Thoracic aorta (tissue), 2 donors: Measurements from ENCODE around the gene SPAG17. TPM values are rescaled to one million over a fixed set of nuclear protein-coding genes. Genes with fewer than 3 reads are reported as not detected.

Source experiments
- ATAC-seq: fragments of 150-250 bp; one replicate; pipeline ENCODE4 v1.8.0; 2017; ENCODE audit warnings: low read depth; ENCODE audit not compliant: insufficient number of reproducible peaks, low FRiP score
- DNase-seq: peaks from one replicate; pipeline ENCODE4 v3.0.0-alpha.2; 2020; ENCODE audit warnings: low spot score
- H3K27ac ChIP-seq, 2 donors: fragments of 200-600 bp; sonication (generic); 1 replicate in 1 of 2; 2 replicates in 1 of 2; pipeline ENCODE4 v1.5.1; 2016; ENCODE audit warnings: mild to moderate bottlenecking in 2 of 2, moderate library complexity in 2 of 2
- H3K27me3 ChIP-seq: fragments of 200-600 bp; sonication (generic); replicated peaks from 2 replicates; pipeline ENCODE4 v1.6.0; 2016; ENCODE audit warnings: mild to moderate bottlenecking; ENCODE audit not compliant: insufficient read depth
- H3K36me3 ChIP-seq: fragments of 200-600 bp; sonication (generic); one replicate; pipeline ENCODE4 v1.5.1; 2016
- H3K4me1 ChIP-seq, 2 donors: fragments of 200-600 bp; sonication (generic); 1 replicate in 1 of 2; 2 replicates in 1 of 2; pipeline versions ENCODE4 v1.5.1 to v1.6.0; 2016; ENCODE audit warnings: low read depth in 2 of 2, mild to moderate bottlenecking in 1 of 2; ENCODE audit not compliant: control insufficient read depth in 1 of 2
- H3K4me3 ChIP-seq: fragments of 200-600 bp; sonication (generic); 2 replicates; pipeline ENCODE4 v1.5.1; 2016; ENCODE audit warnings: mild to moderate bottlenecking
- H3K9me3 ChIP-seq: fragments of 200-600 bp; sonication (generic); 2 replicates; pipeline ENCODE4 v1.5.1; 2016
- total RNA-seq, 2 donors: library from RNA; depleted of rRNA; stranded (reverse); fragments of >200 nt; gene quantifications; one replicate each; pipeline versions ENCODE4 v1.1.0 to v1.2.3, GENCODE V29; 2016
- TF ChIP-seq, protein P1 (sequence below): fragments of 200-600 bp; sonication (generic); IDR thresholded peaks from one replicate; pipeline ENCODE4 v1.5.1; 2019; ENCODE audit warnings: antibody characterized with exemption

SPAG17 gene
- total RNA-seq, 2 donors from 2014 or later = not detected

DNA sequence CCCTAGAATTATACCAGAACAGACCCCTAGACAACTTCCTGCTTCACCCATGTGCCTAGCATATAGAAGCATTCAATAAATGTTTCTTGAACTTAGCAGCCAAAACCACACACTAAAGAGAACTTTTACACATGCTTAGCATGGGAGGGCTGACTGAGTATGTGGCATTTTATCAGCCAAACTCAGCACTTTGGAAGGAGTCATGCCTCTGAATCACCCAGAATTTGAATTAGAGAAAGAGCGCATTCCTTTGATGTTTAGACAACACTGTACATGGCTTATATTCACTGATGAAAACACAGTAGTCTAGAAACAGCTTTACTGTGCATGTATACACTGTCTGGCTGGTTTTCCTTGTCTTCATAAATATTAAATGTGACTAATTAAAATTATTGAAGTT, 26.1 kb downstream of the SPAG17 start:
- no peak overlapping the region for H3K4me3 ChIP-seq
- no peaks in the 10 kb centered on the region for H3K9me3 ChIP-seq
- DNase-seq = no peak
- H3K36me3 ChIP-seq = no peaks in the 10 kb centered on the region
- no peak for ATAC-seq
- TF ChIP-seq, protein P1, sequence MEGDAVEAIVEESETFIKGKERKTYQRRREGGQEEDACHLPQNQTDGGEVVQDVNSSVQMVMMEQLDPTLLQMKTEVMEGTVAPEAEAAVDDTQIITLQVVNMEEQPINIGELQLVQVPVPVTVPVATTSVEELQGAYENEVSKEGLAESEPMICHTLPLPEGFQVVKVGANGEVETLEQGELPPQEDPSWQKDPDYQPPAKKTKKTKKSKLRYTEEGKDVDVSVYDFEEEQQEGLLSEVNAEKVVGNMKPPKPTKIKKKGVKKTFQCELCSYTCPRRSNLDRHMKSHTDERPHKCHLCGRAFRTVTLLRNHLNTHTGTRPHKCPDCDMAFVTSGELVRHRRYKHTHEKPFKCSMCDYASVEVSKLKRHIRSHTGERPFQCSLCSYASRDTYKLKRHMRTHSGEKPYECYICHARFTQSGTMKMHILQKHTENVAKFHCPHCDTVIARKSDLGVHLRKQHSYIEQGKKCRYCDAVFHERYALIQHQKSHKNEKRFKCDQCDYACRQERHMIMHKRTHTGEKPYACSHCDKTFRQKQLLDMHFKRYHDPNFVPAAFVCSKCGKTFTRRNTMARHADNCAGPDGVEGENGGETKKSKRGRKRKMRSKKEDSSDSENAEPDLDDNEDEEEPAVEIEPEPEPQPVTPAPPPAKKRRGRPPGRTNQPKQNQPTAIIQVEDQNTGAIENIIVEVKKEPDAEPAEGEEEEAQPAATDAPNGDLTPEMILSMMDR = no peak
- no peaks in the 10 kb centered on the region for H3K4me1 ChIP-seq
- no peak overlapping the region for H3K27ac ChIP-seq
- H3K27me3 ChIP-seq = no peaks in the 10 kb centered on the region

DNA sequence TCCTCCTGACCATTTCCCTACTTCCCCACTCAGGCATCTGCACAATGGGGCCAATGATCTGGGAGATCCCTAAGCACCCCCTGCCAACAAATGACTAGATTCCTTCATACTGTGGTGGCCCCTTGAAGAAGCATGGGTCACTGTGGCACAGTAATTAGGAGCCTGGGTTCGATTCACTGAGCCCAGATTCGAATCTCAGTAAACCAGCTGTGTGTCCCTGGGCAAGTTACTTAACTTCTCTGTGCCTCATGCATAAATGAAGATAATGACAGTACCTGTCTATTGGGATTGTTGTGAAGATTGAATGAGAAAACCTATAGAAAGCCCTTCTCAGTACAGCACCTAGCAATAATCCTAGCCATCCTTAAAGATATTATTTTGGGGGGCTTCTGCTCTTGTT, 27.5 kb downstream of the SPAG17 start:
- Histone ChIP-seq H3K27me3 (no peaks in the 10 kb centered on the region), H3K27ac (no peak overlapping the region), H3K36me3 (no peaks in the 10 kb centered on the region), H3K9me3 (no peaks in the 10 kb centered on the region), H3K4me3 (no peak overlapping the region), H3K4me1 (no peaks in the 10 kb centered on the region)
- TF ChIP-seq, protein P1 = no peak
- DNase-seq = no peak
- no peak for ATAC-seq

- Histone ChIP-seq H3K9me3 (no peaks in the 10 kb centered on the region), H3K4me3 (no peak overlapping the region), H3K27me3 (no peaks in the 10 kb centered on the region), H3K4me1 (no peaks in the 10 kb centered on the region), H3K36me3 (no peaks in the 10 kb centered on the region), H3K27ac (no peak overlapping the region)
- TF ChIP-seq, protein P1 = no peak
- no peak for ATAC-seq
- DNase-seq = no peak
These were observed 29.9 kb downstream of the SPAG17 start for GRCh38 chr1:118155106-118155505.

DNA sequence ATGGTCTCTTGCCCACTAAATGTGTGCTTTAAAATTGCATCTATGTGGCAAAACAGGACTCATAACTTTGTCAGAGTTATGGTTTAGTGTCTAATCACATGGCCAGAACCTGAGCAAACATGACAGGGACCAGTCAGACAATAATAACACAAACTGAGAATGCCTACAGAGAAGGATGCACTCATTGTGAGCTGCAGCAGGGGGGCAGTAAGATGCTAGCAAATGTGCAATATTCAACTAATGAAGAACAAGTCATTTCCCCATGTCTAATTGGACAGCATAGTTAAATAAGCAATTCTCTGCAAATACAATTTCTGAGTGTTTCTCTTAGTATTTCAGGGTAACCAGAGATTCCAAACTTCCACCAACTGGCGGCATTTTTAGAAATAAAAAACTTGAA, 30.8 kb downstream of the SPAG17 start:
- Histone ChIP-seq H3K4me1 (no peaks in the 10 kb centered on the region), H3K9me3 (no peaks in the 10 kb centered on the region)
- no peak for DNase-seq

GRCh38 chr1:118151312-118151937, 33.6 kb downstream of the SPAG17 start:
- Histone ChIP-seq H3K4me3 (no peak overlapping the region), H3K4me1 (no peaks in the 10 kb centered on the region), H3K27me3 (no peaks in the 10 kb centered on the region), H3K27ac (no peak overlapping the region), H3K9me3 (no peaks in the 10 kb centered on the region), H3K36me3 (no peaks in the 10 kb centered on the region)
- no peak for DNase-seq
- ATAC-seq = no peak
- TF ChIP-seq, protein P1 = peak; percentile 32

More for the DNA sequence above, 30.8 kb downstream of the SPAG17 start:
- no peak for ATAC-seq
- Histone ChIP-seq H3K4me3 (no peak overlapping the region), H3K27me3 (no peaks in the 10 kb centered on the region), H3K27ac (no peak overlapping the region), H3K36me3 (no peaks in the 10 kb centered on the region)
- TF ChIP-seq, protein P1 = no peak
